Epidermal melanocyte (primary cell): Measurements from ENCODE around the gene TACC2.
"Not testable (repeated sequence)": the region's sequence is repeated elsewhere in the genome, so short reads cannot be mapped to it uniquely, and the experiment has no call there.

Experiments
- DNase-seq: peaks from one replicate; pipeline ENCODE4 v3.0.0; 2011; ENCODE audit warnings: low spot score; ENCODE audit not compliant: insufficient read length

Gene TACC2

DNA sequence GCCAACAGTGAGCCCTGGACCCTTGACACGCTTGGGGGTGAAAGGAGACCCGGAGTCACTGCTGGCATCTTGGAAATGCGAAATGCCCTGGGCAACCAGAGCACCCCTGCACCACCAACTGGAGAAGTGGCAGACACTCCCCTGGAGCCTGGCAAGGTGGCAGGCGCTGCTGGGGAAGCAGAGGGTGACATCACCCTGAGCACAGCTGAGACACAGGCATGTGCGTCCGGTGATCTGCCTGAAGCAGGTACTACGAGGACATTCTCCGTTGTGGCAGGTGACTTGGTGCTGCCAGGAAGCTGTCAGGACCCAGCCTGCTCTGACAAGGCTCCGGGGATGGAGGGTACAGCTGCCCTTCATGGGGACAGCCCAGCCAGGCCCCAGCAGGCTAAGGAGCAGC lies 98.5 kb downstream of the TACC2 start:
- DNase-seq, result no peak

GRCh38 chr10:122089311-122090017 lies 100.5 kb downstream of the TACC2 start:
- no peak for DNase-seq

GRCh38 chr10:122091722-122092121 lies 102.8 kb downstream of the TACC2 start:
- no peak for DNase-seq

DNA sequence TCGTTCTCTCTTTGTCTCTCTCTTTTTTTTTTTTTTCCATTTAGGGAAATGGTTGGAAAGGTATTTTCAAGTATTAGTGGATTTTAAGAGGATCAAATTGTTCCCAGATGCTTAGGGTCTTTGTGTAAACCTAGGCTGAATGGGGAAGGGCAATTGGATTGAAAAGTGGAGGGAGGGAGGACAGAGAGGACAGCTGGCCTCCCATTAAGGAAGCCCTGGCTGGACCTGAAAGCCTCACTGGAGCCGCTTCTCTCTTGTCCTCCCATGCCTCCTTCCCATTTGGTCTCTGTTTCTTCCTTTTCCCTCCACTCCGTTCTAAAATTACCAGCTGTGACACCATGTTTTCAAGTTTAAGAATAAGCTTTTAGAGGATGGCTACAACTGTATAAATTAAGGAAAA lies 104.1 kb downstream of the TACC2 start:
- DNase-seq, result no peak

GRCh38 chr10:122096181-122096580 lies 107.2 kb downstream of the TACC2 start:
- DNase-seq, result not testable (repeated sequence)

GRCh38 chr10:122096705-122097104 lies 107.7 kb downstream of the TACC2 start:
- DNase-seq, result no peak

GRCh38 chr10:122097935-122098334 lies 109.0 kb downstream of the TACC2 start:
- DNase-seq, result no peak

GRCh38 chr10:122098924-122099323 lies 110.0 kb downstream of the TACC2 start:
- no peak for DNase-seq

GRCh38 chr10:122099562-122099961 lies 110.6 kb downstream of the TACC2 start:
- no peak for DNase-seq

DNA sequence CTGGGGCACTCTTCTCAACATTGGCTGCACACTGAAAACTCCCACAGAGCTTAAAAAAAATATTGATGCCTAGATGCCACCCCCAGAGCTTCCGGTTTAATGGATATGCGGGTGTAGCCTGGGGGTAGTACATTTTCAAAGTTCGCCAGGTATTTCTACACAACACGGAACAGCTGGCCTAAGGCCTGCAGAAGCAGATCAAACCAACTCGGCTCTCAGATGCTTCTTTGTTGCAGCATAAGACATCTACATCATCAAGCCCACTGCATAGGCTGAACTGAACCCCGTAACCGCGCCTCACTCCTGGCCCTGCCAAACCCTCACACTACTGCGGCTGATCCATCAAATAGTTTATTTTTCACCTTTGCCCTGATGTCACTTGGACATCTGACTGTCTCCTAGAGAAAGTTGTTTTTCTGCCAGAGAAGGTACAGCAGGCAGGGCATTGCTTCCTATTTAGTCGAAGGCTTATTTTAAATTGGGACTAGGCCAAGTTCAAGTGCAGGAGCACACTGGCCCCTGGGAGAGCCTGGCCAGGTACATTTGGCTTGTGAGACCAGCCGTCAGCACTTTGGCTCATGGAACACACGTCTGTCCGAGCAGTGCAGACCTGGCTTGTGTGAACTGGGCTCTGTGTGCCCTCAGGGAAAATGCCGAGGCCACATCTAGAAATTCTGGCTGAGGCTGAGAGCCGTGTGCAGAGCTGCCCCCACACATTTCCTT lies 113.3 kb downstream of the TACC2 start:
- DNase-seq, result no peak

DNA sequence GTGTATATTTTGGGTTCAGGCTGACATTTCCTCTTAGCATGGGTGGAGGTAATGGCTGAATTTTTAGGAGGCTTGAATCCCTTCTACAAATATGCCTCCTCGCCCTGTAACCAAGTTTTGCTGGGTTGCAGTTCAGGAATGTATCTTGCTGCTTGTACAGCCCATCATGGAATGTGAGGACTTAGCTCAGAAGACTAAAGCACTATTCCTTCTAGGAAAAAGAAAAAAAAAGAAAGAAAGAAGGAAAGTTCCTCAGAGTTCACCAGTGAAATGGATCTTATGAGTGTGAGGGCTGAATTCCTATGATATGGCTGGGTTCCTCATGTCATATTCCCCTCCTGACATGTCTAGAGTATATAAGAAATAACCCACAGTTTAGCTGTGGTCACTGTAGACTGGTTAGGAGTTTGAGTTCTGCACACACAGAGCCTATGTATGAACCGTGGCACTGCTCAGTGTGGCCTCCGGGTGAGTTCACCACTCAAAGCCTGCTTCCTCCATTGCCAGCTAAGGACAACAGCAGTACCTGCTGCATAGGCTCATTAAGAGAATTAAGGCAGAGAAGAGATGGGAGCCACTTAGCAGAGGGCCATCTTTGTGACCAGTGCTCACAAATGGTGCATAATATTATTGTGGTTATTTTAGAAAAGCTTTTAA lies 114.0 kb downstream of the TACC2 start:
- no peak for DNase-seq

- DNase-seq, result no peak
Observed at GRCh38 chr10:122103592-122103991, 114.6 kb downstream of the TACC2 start.

- DNase-seq, result not testable (repeated sequence)
Observed at GRCh38 chr10:122108786-122109185, 119.8 kb downstream of the TACC2 start.

GRCh38 chr10:122112021-122112616 lies 123.2 kb downstream of the TACC2 start:
- no peak for DNase-seq

DNA sequence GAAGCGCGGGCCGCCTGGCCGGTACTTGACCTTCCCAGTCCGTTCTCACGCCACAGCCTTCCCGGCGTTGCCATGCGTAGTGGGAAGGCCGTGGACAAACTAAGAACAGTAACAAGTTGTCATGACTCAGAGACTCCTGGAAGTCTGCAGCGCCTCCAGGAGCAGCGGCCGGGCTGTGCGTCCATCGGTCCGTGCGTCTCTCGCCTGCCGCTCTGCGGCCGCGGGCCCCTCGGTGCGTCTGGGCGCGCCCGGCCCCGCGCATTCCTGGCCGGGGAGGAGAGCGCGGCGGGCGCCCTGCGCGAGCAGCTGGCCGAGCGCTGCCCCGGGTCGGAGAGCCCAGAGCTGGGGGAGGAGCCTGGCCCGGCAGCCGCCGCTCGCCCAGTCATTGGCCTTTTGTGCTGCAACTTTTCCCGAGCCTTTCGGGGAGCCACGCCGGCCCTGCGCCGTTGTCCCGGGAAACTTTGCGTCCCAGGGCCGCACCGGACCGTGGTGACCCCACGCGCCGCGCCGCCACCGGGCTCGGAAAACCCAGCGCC lies 123.7 kb downstream of the TACC2 start:
- DNase-seq, result peak; percentile 85

DNA sequence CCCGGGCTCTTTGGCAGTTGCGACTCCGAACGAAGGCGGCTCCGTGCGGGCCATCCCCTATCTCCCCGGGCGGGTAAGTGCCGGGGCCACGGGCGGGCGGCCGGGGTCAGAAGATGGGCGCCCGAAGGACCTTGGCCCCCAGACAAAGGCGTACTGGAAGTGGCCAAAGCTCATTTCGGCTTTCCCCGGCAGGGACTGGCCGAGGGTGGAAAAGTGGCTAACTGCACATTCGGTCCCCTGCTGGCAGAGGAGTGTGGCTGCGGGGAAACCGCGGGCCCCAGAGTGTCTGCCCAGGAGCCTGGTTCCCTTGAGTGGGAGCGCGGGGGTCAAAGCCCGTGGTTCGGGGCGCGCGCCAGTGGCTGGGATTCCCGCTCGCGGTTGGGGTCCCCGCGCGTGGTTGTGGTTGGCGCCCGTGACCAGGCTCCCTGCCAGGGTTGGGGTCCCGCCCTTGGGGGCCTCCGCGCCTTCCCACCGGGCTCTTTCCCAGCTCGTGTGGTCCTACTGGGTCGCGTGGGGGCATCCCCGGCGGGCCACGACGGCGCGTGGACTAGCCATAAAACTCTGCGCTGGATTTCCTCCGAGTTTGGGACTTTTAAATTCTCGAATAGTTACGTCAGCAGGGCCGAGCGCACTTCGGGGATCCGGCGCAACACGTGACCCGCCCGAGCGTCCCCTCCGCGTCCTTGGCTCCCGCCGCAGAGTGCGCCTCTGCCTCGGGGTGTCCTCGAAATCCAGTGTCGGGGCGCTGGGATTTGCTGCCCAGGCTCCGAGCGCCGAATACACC lies 124.4 kb downstream of the TACC2 start:
- peak; percentile 61 for DNase-seq

DNA sequence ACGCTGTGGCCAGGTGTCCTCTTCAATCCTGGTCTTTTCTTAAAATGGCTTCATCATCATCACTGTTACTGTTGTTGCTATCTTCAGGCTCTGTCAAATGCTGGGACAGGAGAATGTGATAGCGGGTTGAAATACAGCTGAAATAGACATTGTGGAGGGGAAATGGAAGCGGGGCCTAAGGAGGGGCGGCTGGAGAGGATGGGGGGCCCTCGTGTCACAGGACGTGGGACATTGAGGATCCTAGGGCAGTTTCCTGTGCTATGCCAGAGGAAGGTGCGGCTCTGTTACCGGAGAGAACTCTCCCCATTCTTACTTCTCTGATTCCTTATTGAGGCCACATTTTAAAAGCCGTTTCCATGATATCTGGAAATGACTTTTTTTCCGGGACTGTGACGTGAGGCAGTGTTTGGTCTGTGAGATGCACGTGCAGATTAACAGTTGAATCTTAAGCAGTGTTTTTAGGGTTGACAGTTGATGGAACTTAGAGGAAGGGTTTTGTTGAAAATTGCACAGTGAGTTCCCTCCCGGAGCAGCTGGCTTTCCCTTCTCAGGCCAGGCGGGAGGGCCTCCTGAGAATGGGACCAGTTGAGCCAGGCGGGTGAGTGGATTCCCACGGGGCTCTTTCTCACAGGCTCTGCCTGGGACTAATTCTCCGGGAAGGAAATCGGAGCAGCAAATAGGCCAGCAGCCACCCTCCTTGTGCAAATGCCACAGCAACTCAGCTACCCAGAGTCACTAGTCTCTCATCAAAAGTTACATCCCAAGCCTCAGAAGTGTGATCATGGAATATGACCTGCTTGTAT lies 125.2 kb downstream of the TACC2 start:
- DNase-seq, result no peak

DNA sequence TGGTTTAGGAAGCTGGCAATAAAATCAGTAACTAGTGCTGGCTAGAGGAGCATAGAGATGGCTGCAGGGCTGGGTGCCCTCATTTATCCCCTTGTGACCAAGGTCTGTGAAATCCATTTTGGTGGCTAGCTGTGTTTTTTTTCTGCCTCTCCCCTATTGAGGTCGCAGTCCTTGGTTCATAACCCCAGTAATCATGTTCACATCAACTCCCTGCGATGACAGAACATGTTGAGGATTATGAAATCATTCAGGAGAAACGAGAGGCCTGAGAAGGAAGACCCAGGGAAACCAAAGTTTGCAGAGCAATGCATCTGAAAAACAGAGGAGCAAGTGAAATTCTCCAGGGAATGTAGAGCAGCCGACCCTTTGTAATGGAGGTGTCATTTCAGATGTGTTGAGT lies 126.9 kb downstream of the TACC2 start:
- DNase-seq, result no peak

DNA sequence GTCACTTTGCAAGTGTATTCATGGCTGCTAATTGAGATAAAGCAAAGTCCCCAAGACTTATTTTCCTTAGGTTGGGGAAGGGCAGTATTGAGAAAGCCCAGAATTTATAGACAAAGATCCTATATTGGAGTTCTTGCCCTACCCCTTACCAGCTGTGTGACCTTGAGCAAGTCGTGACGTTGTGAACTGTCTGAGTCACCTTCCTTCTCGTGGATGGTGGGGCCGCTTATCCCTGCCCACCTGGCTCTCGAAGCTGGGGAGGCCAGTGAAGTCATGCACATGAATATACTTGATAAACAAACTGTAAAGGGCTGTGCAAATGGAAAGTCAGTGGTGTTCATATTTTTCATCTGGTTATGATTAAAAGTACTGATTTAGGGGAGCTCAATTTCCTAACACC lies 127.4 kb downstream of the TACC2 start:
- no peak for DNase-seq

DNA sequence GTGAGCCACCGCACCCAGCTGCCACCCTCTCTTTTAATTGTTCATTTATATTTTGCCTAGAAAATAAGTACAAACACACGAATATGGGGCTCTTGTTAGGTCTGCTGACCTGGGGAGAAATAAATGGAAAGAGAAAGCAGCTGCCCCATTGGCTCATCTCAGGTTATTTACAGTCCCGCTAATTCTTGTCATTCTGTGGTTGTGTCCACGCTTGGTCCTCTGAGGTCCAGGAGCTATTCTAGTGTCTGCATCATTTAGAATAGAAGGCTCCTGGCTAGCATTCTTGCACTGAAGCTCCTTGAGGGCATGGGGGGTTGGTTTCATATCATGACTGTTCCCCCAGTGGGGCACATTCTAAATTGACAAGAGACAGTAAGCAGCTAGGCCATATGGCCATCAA lies 128.5 kb downstream of the TACC2 start:
- no peak for DNase-seq
